HG02840 (cell line): ENCODE results near the gene GOLGA8K.
"Not testable (repeated sequence)": the region's sequence is repeated elsewhere in the genome, so short reads cannot be mapped to it uniquely, and the experiment has no call there.

ENCODE experiments used
- ATAC-seq: cut with Tn5 transposase; IDR thresholded peaks from one replicate; pipeline ENCODE4 v1.9.1; 2021; ENCODE audit warnings: mild to moderate bottlenecking, moderate library complexity, moderate number of reproducible peaks; ENCODE audit not compliant: unreplicated experiment, low FRiP score

The GOLGA8K gene

DNA sequence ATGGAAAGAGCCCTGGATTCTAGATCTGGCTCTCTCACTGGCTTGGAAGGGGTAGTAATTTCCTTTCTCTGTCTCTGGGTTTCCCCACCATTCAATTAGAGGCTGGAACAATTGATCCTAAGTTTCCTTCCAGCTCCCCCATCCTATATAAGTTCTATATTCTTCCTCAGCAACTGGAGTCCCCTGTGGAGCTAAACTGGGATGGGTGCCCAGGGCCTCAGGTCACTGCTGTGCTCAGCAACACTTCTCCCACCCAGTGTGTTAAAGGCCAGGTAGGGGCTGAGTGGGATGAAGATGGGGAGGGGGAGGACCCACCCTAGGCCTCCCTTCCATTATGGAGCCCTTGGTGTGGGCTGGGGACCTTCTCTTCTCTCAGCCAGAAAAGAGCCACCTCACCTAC is 46.2 kb downstream of the GOLGA8K start:
- not testable (repeated sequence) for ATAC-seq

DNA sequence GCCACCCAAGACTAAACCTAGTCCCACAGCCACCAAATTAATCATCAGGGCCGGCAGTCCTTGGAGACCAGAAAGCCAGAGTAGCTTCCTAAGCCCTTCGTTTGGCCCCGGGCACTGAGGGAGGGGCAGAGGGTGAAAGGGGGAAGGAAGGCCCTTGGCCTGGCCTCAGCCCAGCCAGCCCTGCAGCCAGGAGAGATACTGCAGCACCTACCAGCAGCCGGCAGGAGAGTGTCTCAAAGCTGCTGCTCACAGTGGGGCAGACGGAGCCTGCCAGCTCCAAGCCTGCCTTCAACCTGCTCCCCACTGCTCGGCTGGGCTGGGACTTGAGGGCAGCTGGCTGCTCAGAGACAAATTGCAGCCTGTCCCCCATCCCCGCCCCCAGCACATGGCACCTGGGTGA is 50.3 kb downstream of the GOLGA8K start:
- ATAC-seq: not testable (repeated sequence)

DNA sequence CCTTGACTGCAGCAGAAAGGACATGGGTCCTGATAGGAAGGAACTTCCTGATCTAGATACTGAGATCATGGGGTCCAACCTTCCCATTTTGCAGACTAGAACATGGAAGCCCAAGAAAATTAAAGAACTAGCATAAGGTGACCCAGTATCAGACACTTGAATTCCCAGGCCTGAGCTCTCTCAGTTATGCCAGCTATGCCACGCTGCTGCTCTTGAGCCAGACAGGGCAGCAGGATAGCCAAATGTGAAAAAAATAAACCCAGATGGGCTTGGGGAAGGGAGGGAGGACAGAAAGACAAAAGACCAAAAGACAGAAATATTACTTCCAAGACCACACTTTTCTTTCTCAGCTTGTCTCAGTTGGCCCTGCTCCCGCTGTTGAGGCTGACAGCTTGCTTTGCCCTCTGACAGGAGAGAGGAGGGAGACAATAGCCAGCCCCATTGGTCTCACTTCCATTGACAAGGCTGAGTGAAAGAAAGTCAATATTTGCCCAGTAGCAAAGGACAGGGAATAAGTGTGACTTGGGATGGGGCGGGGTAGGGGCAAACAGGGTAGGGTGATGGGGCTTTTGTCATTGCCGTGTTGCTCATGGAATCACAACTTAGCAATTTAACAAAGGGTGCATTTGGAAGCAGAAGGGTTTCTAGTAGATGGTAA is 52.4 kb downstream of the GOLGA8K start:
- not testable (repeated sequence) for ATAC-seq

DNA sequence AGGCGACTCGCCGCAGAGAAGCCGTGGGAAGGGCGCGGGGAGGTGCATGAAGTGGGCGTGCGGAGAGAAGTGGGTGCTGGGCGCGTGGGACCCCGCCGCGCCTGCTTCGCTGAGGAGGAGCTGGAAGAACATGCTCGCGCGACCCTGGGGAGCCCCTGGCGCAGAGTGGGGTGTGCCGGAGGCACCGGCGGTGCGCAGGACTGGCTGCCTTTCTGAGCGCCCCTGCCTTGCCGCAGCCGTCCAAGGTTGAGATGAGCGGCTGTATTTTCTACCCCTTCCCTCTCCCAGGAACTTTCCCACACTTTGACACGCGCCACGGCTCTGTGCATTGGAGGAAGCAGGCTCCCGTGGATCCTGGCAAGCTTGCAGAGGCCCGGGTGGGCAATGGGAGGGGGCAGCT is 56.1 kb downstream of the GOLGA8K start:
- ATAC-seq: not testable (repeated sequence)

DNA sequence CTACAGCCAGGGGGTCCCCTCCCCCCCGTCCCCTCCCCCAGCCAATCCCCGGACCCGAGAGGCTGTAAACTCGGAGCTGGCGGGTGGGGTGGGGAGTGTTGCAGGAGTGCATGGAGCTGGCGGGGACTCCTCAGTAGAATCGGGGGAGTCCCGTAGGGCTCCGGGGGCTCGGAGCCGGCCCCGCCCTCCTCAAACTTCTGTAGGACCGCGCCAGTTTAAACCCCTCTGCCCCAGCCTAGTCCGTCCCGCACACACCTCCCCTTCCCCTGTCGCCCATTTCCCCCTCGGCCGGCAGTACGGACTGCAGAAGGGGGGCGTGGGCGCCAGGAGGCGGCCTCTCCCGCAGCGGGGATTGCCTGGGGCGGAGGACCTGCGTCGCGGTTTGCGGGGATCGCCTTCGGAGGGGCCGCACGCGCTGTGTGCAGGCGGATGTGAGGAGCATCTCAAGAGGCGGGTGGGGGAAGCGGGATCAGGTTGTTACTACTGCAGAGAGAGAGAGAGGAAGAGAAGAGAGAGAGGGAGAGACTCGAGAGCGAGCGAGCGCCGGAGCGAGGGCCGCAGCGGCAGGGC is 57.0 kb downstream of the GOLGA8K start:
- ATAC-seq: not testable (repeated sequence)

DNA sequence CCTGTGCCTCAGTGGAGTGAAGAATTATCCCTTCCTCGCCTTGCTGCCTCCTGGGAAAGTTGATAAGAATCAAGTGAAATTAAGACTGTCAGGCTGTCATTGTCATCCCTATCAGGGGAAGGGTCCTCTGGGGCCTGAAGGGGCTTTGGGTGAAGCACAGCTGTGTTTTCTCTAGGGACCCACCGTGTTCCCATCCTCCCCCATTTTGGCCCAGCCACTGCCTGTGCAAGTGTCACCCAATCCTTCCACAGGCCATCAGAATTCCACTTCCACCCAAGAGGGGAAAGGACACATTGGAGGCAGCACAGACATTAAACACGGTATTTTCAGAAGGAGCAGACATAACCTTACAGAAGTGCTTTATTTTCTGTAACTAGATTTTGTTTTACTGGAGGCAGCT is 59.2 kb downstream of the GOLGA8K start:
- ATAC-seq: not testable (repeated sequence)
